Measurements from ENCODE around the gene SEMA7A.

The SEMA7A gene

GRCh38 chr15:74387141-74387541 is 46.6 kb downstream of the SEMA7A start:
- DNase-seq (ENCODE audit: low read depth in 2 of 2) = no peak

DNA sequence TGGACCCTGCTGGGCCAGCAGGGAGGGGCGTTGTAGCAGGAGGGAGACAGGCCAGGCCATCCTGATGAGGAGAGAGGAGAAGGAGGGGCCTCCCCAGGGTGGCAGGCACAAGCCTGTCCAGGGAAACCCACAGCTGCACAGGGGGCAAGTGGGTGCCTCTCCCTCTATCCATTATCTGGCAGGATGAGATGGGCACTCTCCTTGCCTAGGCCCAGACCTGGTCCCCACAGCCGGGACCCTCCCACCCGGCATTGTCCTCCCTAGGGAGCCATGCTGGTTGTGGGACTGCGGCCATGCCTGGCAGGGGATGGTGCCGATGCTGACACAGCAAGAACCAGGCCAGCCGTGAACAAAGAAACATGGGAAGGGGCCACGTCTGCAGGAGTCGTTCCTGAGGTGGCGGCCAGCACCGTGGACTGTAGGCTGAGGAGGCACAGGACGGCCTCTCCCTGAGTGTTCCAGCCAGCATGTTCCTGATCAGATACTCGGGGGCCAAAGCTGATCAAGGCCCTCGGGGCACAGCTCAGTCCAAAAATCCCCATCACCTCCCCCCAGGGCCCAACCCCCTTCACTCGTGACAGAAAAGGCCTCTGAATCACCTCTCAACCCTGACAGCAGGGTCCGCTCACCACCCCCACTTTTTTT is 47.1 kb downstream of the SEMA7A start:
- DNase-seq (ENCODE audit: low read depth in 2 of 2) = no peak

DNA sequence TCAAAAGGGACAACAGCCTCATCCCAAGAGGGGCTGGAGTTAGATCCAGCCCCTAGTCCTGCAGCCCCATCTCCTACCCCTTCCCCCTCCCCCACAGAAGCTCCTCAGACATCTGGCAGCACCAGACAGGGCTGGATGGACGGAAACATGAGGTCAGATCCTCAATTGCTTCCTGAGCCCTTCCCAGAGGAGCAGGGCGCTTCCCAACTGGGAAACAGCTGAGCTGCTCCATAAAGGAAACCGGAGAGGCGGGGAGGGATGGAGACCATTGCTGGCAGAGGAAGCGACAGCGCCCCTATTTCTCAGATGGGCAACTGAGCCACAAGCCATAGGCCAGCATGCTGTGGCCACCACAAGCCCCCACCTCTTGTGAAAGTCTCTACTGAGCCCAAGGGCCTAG is 48.0 kb downstream of the SEMA7A start:
- DNase-seq (ENCODE audit: low read depth in 2 of 2) = no peak

- DNase-seq (ENCODE audit: low read depth in 2 of 2) = no peak
Measured at GRCh38 chr15:74384881-74385643, 48.7 kb downstream of the SEMA7A start.

GRCh38 chr15:74384566-74384880 is 49.2 kb downstream of the SEMA7A start:
- DNase-seq (ENCODE audit: low read depth in 2 of 2) = no peak

DNA sequence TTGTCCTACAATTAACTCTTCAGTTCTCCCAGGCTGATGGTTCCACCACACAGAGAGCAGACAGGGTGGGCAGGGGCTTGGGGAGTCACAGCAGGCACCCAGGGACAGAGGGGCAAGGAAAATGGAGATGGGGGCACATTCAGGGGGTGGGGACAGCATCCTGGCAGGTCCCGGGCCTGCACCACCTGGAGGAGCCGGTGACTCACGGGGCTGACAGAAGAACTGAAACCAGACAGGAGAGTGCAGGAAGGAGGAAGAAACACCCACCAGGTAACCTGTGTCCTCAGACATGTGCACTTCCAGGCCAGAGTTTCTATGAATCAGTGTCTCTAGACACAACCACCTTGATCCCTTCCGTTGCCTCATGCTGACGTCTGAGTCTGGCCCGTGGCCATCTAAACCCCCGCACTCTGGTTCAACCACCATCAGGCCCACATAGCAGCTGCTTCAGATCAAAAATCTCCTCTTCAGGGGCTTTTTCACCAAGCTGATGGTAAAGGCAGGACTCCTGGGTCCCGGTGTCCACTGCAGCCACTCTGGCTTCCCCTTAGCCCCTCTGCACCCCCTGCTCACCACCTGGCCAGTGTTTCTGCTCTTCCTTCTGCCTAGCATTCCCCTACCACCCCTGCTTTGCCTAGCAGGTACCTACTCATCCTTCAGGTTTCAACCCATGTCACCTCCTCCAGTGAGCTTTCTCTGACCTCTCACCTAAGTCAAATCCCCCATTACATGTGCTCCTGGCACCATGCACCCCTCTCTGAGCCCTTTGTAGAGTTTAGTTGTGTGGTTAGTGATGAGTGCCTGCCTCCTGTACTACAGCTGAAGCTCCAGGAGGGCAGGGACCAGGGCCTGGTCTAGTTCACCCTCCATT is 49.8 kb downstream of the SEMA7A start:
- DNase-seq (ENCODE audit: low read depth in 2 of 2) = no peak

GRCh38 chr15:74383286-74383685 is 50.5 kb downstream of the SEMA7A start:
- DNase-seq (ENCODE audit: low read depth in 2 of 2) = no peak

GRCh38 chr15:74382004-74382816 is 51.5 kb downstream of the SEMA7A start:
- peak; percentile 58 to 60 for DNase-seq (ENCODE audit: low read depth in 2 of 2)

- DNase-seq (ENCODE audit: low read depth in 2 of 2) = no peak
Measured at GRCh38 chr15:74381481-74381880, 52.3 kb downstream of the SEMA7A start.

- DNase-seq (ENCODE audit: low read depth in 2 of 2) = no peak
Measured at GRCh38 chr15:74381190-74381453, 52.6 kb downstream of the SEMA7A start.

- DNase-seq (ENCODE audit: low read depth in 2 of 2) = no peak
Measured at GRCh38 chr15:74380361-74381189, 53.2 kb downstream of the SEMA7A start.

DNA sequence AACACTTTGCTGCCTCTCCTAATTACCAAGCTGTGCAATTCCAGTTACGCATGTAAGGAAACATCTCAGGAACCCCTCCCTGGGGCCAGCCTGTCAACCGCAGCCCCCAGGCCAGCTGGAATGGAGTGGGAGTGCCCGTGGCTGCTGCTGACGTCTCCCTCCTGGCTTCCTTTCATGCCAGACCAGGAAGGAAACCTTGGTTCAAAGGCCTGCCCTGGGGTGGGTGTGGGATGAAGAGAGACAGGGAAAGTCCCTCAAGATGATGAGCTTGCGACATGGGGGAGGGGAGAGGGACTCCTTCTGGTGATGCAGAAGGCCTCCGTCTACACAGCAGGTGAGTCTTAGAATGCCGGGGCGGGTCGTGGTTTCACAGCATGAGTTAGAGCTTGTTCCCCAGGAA is 54.9 kb downstream of the SEMA7A start:
- DNase-seq (ENCODE audit: low read depth in 2 of 2) = no peak

DNA sequence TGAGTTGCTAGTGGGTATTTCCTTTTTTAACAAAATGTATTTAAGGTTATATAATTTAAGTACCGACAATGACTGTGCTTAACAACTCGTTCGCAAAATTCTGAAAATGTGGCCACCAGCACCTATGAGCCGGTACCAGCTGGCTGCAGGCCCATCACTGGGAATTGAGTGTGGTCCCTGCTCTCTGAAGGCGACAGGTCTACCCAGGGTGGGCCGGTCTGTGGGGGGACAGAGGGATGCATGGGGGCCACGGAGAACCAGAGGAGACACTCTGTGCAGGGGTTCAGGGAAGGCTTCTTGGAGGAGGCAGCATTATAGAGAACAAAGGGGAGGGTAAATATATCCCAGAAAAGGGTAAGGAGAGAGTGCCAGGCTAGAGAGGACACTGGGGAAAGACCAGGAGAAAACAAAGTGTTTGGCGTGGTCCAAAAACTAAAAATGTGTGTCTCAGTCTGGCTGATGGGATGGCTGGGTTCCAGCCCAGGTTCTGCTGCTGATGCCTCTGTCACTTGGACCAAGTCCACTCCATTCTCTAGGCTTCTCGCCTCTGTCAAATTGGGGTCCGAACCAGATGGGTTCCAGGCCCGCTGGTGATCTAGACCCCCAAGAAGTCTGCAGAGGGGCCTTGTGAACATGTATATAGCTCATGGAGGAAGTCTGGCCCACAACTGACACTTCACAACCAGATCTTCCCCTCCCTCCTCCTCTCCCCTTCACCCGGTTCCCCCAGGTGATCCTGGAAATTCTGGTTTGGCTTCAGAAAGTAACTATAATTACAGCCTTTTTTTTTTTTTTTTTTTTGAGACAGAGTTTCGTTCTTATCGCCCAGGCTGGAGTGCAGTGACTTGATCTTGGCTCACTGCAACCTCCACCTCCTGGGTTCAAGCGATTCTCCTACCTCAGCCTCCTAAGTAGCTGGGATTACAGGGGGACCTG is 55.7 kb downstream of the SEMA7A start:
- DNase-seq (ENCODE audit: low read depth in 2 of 2) = no peak

DNA sequence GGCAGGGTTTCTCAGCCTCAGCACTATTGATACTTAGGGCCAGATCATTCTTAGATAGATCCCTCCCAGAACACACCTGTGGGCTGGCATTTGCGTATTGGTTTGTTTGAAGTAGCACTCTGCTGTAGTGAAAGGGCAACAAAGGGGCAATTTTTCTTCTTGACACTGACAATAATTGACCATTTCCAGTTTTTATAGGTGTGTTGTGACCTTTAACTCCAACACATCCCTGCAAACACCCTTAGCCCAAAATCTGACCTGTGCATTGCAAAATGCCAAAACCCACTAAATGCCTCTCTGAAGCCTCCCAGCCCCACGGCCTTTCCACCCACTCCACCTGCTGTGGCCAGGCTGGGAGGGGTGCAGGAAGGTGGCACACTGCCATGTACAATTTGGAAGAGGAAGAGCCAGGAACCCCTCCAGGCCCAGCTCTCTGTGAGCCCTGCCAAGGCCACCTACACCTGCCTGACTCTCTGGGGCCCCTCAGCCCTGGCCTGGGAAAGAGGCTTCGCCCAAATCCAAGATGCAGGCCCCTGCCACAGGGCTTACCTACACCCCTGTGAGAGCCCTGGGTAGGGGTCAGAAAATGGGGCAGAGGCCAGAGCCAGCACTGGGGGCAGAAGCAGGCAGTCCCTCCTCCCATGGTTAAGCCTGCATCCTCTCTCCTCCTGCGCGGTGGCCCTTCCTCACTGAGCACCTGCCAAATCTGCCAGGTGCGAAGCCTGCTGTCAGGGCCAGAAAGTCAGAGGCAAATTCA is 56.8 kb downstream of the SEMA7A start:
- DNase-seq (ENCODE audit: low read depth in 2 of 2) = no peak

DNA sequence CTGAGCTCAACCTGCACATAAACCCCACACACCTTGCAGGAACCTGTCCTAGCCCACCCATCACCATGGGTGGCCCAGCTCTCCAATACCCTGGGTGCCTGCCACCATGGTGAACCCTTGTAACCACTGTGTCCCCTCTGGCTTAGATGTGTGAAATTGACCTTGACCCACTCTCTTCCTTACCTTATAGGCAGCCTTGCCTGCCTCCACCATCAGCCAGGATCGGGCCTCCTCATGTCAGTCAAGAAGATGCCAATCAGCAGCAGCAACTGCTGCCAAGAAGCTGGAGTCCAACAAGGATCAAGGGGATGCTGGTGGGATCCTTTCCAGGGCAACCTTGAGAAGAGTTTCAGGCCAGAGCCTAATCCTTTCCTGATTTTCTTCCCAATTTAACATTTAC is 57.5 kb downstream of the SEMA7A start:
- DNase-seq (ENCODE audit: low read depth in 2 of 2) = no peak

GRCh38 chr15:74375303-74375693 is 58.5 kb downstream of the SEMA7A start:
- DNase-seq (ENCODE audit: low read depth in 2 of 2) = peak; percentile 66 to 73

- no peak for DNase-seq (ENCODE audit: low read depth in 2 of 2)
Measured at GRCh38 chr15:74374648-74375302, 59.0 kb downstream of the SEMA7A start.

GRCh38 chr15:74373731-74374647 is 59.8 kb downstream of the SEMA7A start:
- DNase-seq (ENCODE audit: low read depth in 2 of 2) = peak; percentile 86 to 88

Measured in stimulated activated CD8-positive, alpha-beta memory T cell treated with anti-CD3 and anti-CD28 coated beads, Interleukin-7, amount 100 ng/mL, for 1 hour (primary cell).